Testis (tissue), 2 donors: ENCODE results near the gene ACTMAP.

Source experiments
- POLR2A ChIP-seq: fragments of 450-650 bp; IDR thresholded peaks from one replicate; pipeline ENCODE4 v1.6.1; 2017; ENCODE audit warnings: antibody characterized with exemption, mild to moderate bottlenecking, moderate library complexity
- TF ChIP-seq, protein P1 (sequence below), 3 experiments: fragments of 450-650 bp in 2 of 3; fragments of 200-600 bp in 1 of 3; sonication (generic) in 1 of 3; IDR thresholded peaks; one replicate each; pipeline ENCODE4 v1.5.1; 2016 to 2019; ENCODE audit warnings: antibody characterized with exemption in 3 of 3, mild to moderate bottlenecking in 2 of 3, moderate library complexity in 1 of 3

DNA sequence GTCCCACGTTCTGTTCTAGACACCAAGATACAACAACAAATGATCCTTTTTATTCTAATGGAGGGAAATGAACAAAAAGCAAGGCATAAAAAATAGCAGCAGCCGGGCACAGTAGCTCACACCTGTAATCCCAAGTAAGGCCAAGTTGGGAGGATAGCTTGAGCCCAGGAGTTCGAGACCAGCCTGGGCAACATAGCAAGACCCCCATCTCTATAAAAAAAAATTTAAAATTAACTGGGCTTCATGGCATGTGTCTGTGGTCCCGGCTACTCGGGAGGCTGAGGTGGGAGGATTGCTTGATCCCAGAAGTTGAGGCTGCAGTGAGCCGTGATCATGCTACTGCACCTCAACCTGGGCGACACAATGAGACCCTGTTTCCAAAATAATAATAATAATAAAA, 26.1 kb upstream of the ACTMAP start:
- TF ChIP-seq POLR2A = no peak
- TF ChIP-seq, protein P1, sequence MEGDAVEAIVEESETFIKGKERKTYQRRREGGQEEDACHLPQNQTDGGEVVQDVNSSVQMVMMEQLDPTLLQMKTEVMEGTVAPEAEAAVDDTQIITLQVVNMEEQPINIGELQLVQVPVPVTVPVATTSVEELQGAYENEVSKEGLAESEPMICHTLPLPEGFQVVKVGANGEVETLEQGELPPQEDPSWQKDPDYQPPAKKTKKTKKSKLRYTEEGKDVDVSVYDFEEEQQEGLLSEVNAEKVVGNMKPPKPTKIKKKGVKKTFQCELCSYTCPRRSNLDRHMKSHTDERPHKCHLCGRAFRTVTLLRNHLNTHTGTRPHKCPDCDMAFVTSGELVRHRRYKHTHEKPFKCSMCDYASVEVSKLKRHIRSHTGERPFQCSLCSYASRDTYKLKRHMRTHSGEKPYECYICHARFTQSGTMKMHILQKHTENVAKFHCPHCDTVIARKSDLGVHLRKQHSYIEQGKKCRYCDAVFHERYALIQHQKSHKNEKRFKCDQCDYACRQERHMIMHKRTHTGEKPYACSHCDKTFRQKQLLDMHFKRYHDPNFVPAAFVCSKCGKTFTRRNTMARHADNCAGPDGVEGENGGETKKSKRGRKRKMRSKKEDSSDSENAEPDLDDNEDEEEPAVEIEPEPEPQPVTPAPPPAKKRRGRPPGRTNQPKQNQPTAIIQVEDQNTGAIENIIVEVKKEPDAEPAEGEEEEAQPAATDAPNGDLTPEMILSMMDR (IDR thresholded peaks at IDR 0.05) = no peak
